ENCODE results near the gene PTER.

DNA sequence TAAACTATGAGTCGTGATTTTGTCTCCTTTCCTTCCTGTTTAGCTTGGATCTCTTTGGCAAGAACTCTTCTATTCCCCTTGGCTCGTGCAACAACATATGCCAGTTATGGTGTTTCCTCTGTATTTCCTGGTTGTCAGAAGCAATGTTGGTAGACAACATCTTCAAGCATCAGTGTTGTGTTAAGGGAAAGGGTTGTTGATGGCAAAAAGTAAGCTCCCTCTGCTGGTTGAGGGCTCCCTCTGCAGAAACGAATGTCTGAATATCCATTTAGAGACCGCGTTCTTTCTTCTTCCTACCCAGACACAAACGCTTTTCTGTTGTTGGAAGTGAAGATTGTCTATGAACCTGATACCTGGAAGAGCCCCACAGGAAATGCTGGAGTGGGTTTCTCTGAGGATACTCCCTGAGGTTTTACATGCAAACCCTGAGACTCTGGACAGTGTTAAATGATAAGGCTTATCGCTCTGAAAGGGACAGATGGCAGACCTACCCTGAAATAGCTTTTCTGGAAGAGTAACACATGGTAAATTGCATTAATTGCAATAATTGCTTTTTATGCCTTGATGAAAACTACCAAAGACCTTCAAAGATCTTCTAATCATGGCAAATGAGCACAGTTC is 108.4 kb downstream of the PTER start:
- TF ChIP-seq, protein P1, sequence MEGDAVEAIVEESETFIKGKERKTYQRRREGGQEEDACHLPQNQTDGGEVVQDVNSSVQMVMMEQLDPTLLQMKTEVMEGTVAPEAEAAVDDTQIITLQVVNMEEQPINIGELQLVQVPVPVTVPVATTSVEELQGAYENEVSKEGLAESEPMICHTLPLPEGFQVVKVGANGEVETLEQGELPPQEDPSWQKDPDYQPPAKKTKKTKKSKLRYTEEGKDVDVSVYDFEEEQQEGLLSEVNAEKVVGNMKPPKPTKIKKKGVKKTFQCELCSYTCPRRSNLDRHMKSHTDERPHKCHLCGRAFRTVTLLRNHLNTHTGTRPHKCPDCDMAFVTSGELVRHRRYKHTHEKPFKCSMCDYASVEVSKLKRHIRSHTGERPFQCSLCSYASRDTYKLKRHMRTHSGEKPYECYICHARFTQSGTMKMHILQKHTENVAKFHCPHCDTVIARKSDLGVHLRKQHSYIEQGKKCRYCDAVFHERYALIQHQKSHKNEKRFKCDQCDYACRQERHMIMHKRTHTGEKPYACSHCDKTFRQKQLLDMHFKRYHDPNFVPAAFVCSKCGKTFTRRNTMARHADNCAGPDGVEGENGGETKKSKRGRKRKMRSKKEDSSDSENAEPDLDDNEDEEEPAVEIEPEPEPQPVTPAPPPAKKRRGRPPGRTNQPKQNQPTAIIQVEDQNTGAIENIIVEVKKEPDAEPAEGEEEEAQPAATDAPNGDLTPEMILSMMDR (IDR thresholded peaks at IDR 0.05; ENCODE audit: insufficient read depth, low read depth, low read length) = peak; percentile 64
- no peak for TF ChIP-seq EZH2 (IDR thresholded peaks at IDR 0.05; ENCODE audit: insufficient read depth, low read length)

Measured in astrocyte (in vitro differentiated cells and primary cell).